WI38 (cell line): ENCODE results near the gene TELO2.

Experiments used
- H3K4me3 ChIP-seq: 2 replicates; pipeline ENCODE4 v1.5.1; 2011; ENCODE audit warnings: low read depth, mild to moderate bottlenecking, control low read depth, low read length
- TF ChIP-seq, protein P1 (sequence below): IDR thresholded peaks from 2 replicates; pipeline ENCODE4 v1.5.1; 2012; ENCODE audit warnings: low read depth, mild to moderate bottlenecking, control low read depth, low read length

TELO2 gene

DNA sequence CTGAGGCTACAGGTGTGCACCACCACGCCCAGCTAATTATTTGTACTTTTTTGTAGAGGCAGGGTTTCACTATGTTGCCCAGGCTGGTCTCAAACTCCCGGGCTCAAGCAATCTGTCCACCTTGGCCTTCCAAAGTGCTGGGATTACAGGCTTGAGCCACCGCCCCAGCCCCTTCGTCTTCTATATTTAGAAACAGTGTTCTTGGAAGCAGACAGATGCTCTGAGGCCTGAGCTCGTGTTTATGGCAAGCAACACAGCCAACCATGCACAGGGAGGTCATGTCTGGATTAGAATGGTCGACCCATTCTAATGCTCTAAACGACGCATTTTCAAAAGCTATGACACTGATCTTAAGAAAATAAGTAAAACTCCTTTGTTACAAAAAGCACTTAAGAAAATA is 56.9 kb downstream of the TELO2 start:
- no peak overlapping the region for H3K4me3 ChIP-seq
- TF ChIP-seq, protein P1, sequence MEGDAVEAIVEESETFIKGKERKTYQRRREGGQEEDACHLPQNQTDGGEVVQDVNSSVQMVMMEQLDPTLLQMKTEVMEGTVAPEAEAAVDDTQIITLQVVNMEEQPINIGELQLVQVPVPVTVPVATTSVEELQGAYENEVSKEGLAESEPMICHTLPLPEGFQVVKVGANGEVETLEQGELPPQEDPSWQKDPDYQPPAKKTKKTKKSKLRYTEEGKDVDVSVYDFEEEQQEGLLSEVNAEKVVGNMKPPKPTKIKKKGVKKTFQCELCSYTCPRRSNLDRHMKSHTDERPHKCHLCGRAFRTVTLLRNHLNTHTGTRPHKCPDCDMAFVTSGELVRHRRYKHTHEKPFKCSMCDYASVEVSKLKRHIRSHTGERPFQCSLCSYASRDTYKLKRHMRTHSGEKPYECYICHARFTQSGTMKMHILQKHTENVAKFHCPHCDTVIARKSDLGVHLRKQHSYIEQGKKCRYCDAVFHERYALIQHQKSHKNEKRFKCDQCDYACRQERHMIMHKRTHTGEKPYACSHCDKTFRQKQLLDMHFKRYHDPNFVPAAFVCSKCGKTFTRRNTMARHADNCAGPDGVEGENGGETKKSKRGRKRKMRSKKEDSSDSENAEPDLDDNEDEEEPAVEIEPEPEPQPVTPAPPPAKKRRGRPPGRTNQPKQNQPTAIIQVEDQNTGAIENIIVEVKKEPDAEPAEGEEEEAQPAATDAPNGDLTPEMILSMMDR, result no peak

DNA sequence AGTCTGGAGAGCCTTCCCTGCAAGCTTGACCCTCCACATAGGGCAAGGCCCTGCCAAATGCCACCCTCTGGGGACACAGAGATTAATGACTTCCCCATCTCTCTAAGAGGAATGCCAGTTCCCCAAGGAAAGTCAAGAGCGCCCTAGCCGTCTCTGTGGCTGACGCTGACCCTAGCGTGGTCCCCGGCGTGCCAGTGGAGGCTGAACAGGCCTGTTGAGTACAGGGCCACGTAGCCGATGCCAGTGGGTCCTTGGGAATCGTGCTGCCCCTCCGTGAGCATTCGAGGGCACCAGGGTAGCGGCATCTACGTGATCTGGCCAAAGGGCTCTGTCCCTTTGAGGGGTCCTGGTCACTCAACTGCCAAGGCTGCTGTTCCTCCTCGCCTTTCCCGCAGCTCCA is 57.5 kb downstream of the TELO2 start:
- no peak overlapping the region for H3K4me3 ChIP-seq
- TF ChIP-seq, protein P1, result no peak

DNA sequence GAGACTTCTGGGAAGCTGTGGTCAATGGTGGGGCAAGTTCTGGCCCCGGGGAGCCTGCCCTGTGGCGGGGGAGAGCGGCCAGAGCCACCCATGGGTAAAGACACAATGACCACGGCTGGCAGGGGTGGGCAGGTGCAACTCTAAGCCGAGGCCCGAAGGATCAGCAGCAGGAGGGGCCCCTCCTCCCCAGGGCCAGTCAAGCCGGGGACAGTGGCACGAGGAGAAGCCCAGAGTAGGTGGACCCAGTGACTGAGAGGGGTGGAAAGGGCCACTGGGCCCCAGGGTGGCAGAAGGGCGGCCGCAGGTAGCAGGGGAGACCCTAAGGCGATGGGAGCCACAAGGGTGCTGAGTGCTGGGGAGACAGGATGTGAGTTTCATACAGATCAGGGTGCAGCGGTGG is 58.0 kb downstream of the TELO2 start:
- TF ChIP-seq, protein P1, result no peak
- H3K4me3 ChIP-seq, result no peak overlapping the region

DNA sequence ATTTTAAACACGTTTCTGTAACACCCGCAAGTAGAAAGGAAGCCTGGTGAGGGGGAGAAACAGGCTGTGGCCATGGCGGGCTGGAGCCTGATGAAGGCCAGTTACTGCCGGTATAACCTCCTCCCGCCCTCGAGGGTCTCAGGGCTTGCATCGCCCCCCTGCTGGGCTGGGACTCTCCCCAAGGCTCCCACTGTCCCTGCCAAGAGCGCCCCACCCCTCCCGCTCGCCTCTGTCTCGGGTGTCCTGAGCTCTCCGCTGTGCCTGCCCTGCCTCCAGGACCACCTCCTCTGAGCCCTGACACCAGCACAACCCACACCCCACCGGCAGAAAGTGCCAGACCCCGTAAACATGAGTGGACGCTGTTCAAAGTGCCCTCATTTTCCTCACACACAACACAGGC is 59.0 kb downstream of the TELO2 start:
- no peak overlapping the region for H3K4me3 ChIP-seq
- TF ChIP-seq, protein P1, result no peak

DNA sequence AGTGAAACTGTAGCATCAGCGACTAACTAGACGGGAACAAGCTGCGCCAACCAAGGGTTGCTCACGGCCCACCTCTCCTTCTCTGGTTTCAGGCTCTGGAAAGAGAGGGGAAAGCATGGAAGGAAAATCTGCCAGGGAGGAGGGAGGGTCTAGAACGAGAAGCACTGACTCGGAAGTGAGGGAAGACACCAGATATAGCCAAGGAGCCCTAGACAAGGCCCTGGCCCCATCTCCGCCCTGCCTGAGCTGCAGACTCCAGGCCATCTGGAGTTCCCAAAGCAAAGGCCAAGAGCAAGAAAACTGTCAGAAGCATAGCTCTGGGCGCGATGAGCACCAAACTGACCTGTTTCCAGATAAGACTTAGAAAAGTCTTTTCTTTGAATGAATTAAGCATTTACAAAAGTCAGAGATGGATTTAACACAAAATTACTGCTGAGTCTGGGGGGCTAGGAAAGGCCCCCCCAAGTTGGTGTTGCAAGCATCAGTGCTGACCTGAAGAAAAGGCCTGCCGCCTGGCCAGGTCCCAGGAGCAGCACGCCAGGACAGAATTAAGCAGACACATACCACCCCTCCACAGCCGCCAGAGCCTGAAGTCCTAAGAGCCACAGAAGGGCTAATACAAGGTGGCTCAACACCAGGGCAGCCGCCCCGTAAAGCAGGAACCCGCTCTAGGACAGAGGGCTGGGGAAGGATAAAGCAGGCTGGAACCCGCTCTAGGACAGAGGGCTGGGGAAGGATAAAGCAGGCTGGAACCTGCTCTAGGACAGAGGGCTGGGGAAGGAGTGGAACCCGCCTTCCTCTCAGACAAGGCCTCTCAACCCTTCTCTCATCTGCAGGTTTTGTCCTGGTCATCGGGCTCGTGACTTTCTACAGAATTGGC is 61.0 kb downstream of the TELO2 start:
- no peak overlapping the region for H3K4me3 ChIP-seq
- TF ChIP-seq, protein P1, result no peak

DNA sequence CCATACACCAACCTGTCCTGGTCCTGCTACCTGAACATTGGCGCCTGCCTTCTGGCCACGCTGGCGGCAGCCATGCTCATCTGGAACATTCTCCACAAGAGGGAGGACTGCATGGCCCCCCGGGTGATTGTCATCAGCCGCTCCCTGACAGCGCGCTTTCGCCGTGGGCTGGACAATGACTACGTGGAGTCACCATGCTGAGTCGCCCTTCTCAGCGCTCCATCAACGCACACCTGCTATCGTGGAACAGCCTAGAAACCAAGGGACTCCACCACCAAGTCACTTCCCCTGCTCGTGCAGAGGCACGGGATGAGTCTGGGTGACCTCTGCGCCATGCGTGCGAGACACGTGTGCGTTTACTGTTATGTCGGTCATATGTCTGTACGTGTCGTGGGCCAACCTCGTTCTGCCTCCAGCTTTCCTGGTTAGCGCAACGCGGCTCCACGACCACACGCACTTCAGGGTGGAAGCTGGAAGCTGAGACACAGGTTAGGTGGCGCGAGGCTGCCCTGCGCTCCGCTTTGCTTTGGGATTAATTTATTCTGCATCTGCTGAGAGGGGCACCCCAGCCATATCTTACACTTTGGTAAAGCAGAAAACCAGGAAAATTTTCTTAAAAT is 61.8 kb downstream of the TELO2 start:
- TF ChIP-seq, protein P1, result no peak
- no peak overlapping the region for H3K4me3 ChIP-seq

DNA sequence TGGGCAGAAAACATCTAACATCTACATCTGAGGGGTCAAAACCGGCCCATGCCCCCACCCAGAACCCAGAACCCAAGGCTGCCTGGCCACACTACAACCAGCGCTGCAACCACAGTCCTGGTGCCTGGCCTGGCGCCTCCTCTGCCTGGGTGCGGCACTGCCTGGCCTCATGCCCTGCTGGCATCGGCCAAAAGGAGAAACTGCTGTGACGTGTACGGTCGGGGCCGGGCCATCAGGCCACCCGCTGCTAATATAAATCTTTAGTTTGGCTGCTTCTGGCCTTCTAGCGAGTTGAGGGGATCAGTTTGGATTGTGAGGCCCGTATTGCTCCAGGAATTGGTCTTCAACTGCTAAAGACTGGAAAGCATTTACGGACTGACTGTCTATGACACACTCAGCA is 63.1 kb downstream of the TELO2 start:
- TF ChIP-seq, protein P1, result no peak

More for the DNA sequence above, 63.1 kb downstream of the TELO2 start:
- no peak overlapping the region for H3K4me3 ChIP-seq
